Liver (tissue), 9 donors: Measurements from ENCODE around the gene PPP2R2C. TPM values are rescaled to one million over a fixed set of nuclear protein-coding genes. Genes with fewer than 3 reads are reported as not detected.

ENCODE experiments used
- DNase-seq: peaks from one replicate; pipeline ENCODE4 v3.0.0-alpha.2; 2017; ENCODE audit warnings: low spot score
- H3K27ac ChIP-seq, 2 donors: one replicate each; pipeline ENCODE4 v1.7.0; 2013; ENCODE audit warnings: inconsistent platforms in 2 of 2, low read length in 2 of 2, control low read depth in 1 of 2, low read depth in 1 of 2, mild to moderate bottlenecking in 1 of 2
- H3K27me3 ChIP-seq, 4 donors: one replicate each; pipeline versions ENCODE4 v1.6.1 to v1.7.0; 2013; ENCODE audit warnings: low read length in 3 of 4, inconsistent platforms in 1 of 4, mild to moderate bottlenecking in 1 of 4, moderate library complexity in 1 of 4; ENCODE audit not compliant: control insufficient read depth in 4 of 4, insufficient read depth in 4 of 4
- H3K36me3 ChIP-seq, 4 donors: one replicate each; pipeline versions ENCODE4 v1.6.1 to v1.7.0; 2013; ENCODE audit warnings: low read length in 3 of 4, mild to moderate bottlenecking in 3 of 4, low read depth in 1 of 4, moderate library complexity in 1 of 4; ENCODE audit not compliant: control insufficient read depth in 4 of 4, insufficient read depth in 3 of 4
- H3K4me1 ChIP-seq, 4 donors: one replicate each; pipeline versions ENCODE4 v1.6.1 to v1.7.0; 2013; ENCODE audit warnings: low read length in 3 of 4, mild to moderate bottlenecking in 3 of 4, moderate library complexity in 1 of 4; ENCODE audit not compliant: control insufficient read depth in 4 of 4, insufficient read depth in 4 of 4
- H3K4me3 ChIP-seq, 3 donors: one replicate each; pipeline versions ENCODE4 v1.6.1 to v1.7.0; 2013; ENCODE audit warnings: low read length in 3 of 3, control low read depth in 1 of 3, low read depth in 1 of 3, mild to moderate bottlenecking in 1 of 3
- H3K9ac ChIP-seq, 2 donors: one replicate each; pipeline ENCODE4 v1.7.0; 2013; ENCODE audit warnings: low read length in 2 of 2, mild to moderate bottlenecking in 2 of 2, moderate library complexity in 2 of 2, control low read depth in 1 of 2, low read depth in 1 of 2
- H3K9me3 ChIP-seq, 4 donors: one replicate each; pipeline versions ENCODE4 v1.6.1 to v1.7.0; 2013; ENCODE audit warnings: low read length in 3 of 4; ENCODE audit not compliant: control insufficient read depth in 4 of 4
- EGR1 ChIP-seq, 2 donors: IDR thresholded peaks; 2 replicates each; pipeline ENCODE4 v1.6.1; 2016 to 2018; ENCODE audit warnings: antibody characterized with exemption in 2 of 2, low read depth in 2 of 2
- FOXA1 ChIP-seq: IDR thresholded peaks from 2 replicates; pipeline ENCODE4 v1.6.1; 2016; ENCODE audit warnings: antibody characterized with exemption
- GABPA ChIP-seq, 2 donors: IDR thresholded peaks in 1 of 2; conservative IDR thresholded peaks in 1 of 2; 2 replicates each; pipeline ENCODE4 v1.6.1; 2016; ENCODE audit warnings: antibody characterized with exemption in 2 of 2, mild to moderate bottlenecking in 1 of 2, moderate library complexity in 1 of 2
- HNF4A ChIP-seq, 2 donors: conservative IDR thresholded peaks; 2 replicates each; pipeline ENCODE4 v1.6.1; 2016; ENCODE audit warnings: antibody characterized with exemption in 2 of 2, mild to moderate bottlenecking in 2 of 2
- HNF4G ChIP-seq: IDR thresholded peaks from 2 replicates; pipeline ENCODE4 v1.6.1; 2016; ENCODE audit warnings: antibody characterized with exemption
- JUND ChIP-seq, 2 donors: IDR thresholded peaks; 2 replicates each; pipeline ENCODE4 v1.6.1; 2016; ENCODE audit warnings: antibody characterized with exemption in 2 of 2
- NR2F2 ChIP-seq: IDR thresholded peaks from 2 replicates; pipeline ENCODE4 v1.6.1; 2016; ENCODE audit warnings: antibody characterized with exemption
- RXRA ChIP-seq, 2 donors: IDR thresholded peaks; 2 replicates each; pipeline ENCODE4 v1.6.1; 2017 to 2018; ENCODE audit warnings: antibody characterized with exemption in 2 of 2, mild to moderate bottlenecking in 1 of 2
- TAF1 ChIP-seq: conservative IDR thresholded peaks from 2 replicates; pipeline ENCODE4 v1.6.1; 2016; ENCODE audit warnings: antibody characterized with exemption, mild to moderate bottlenecking
- YY1 ChIP-seq: IDR thresholded peaks from 2 replicates; pipeline ENCODE4 v1.6.1; 2016; ENCODE audit warnings: antibody characterized with exemption, mild to moderate bottlenecking
- WGBS: extraction: QIAGEN DNeasy Blood & Tissue Kit; methylation state at CpG from one replicate; pipeline ENCODE4 v1.1.7; 2013; 5-methylcytosine and 5-hydroxymethylcytosine counted together
- polyA plus RNA-seq, 2 donors: library from polyadenylated mRNA; stranded (reverse) in 1 of 2; unstranded in 1 of 2; fragments of 200-250 nt in 1 of 2; fragments of >200 nt in 1 of 2; fragmentation: Nextera tagmentation in 1 of 2; extraction: Ambion mirVana in 1 of 2; gene quantifications; one replicate each; pipeline versions ENCODE4 v1.2.1 to v1.2.3, GENCODE V29; 2013 to 2015
- total RNA-seq, 2 donors: library from RNA; depleted of rRNA; stranded (reverse); fragments of >200 nt; gene quantifications; one replicate each; pipeline ENCODE4 v1.2.3, GENCODE V29; 2014
- TF ChIP-seq, protein P1 (sequence below): fragments of 150-350 bp; IDR thresholded peaks from 2 replicates; pipeline ENCODE4 v1.5.1; 2017; ENCODE audit warnings: improper control_type of control experiment, low read depth, low read length; ENCODE audit not compliant: missing input control
- TF ChIP-seq, protein P2 (sequence below): IDR thresholded peaks from 2 replicates; pipeline ENCODE4 v1.6.1; 2016; ENCODE audit warnings: antibody characterized with exemption
- TF ChIP-seq, protein P3 (sequence below): IDR thresholded peaks from 2 replicates; pipeline ENCODE4 v1.6.1; 2016; ENCODE audit warnings: antibody characterized with exemption, mild to moderate bottlenecking
- donor health status: healthy.
- donor health status: healthy.
- donor health status: healthy.
- donor health status: healthy.
- donor health status: healthy.

PPP2R2C gene
- total and polyA plus RNA-seq, 4 donors = under 0.01 to 0.01 TPM; not detected in 2

DNA sequence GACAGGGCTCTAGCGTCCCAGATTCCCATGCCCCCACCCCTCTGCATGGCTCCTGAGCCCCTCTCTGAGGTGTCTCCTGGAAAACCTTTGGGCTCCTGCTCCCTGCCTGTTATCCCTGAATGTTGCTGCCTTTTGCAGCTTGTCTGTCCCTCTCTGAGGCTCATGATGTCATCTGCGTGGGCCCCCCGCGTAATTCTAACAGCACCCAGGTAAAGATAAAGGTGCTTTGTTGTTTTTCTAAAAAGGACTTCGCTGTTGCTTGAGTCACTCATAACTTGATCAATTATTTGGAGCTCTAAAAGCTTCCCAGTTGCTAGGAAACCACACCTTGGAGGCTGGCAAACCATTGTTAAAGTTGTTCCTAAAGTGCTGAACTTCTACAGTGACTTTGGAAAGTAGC, 166.1 kb downstream of the PPP2R2C start:
- no peaks in the 10 kb centered on the region for H3K4me1 ChIP-seq
- TF ChIP-seq RXRA (IDR thresholded peaks at IDR 0.05) = no peak
- TF ChIP-seq HNF4A (conservative IDR thresholded peaks at IDR 0.05) = no peak
- TF ChIP-seq, protein P1, sequence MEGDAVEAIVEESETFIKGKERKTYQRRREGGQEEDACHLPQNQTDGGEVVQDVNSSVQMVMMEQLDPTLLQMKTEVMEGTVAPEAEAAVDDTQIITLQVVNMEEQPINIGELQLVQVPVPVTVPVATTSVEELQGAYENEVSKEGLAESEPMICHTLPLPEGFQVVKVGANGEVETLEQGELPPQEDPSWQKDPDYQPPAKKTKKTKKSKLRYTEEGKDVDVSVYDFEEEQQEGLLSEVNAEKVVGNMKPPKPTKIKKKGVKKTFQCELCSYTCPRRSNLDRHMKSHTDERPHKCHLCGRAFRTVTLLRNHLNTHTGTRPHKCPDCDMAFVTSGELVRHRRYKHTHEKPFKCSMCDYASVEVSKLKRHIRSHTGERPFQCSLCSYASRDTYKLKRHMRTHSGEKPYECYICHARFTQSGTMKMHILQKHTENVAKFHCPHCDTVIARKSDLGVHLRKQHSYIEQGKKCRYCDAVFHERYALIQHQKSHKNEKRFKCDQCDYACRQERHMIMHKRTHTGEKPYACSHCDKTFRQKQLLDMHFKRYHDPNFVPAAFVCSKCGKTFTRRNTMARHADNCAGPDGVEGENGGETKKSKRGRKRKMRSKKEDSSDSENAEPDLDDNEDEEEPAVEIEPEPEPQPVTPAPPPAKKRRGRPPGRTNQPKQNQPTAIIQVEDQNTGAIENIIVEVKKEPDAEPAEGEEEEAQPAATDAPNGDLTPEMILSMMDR = no peak
- no peak overlapping the region for H3K4me3 ChIP-seq
- no peak for DNase-seq
- no peaks in the 10 kb centered on the region for H3K9me3 ChIP-seq
- H3K36me3 ChIP-seq = peaks cover under 1 to 25% (median 4%) of the 10 kb centered on the region in 4 donors
- H3K9ac ChIP-seq = no peak overlapping the region
- WGBS = 84% methylated on average over 5 of the region's 5 CpGs
- no peak overlapping the region for H3K27ac ChIP-seq
- H3K27me3 ChIP-seq = no peaks in the 10 kb centered on the region

DNA sequence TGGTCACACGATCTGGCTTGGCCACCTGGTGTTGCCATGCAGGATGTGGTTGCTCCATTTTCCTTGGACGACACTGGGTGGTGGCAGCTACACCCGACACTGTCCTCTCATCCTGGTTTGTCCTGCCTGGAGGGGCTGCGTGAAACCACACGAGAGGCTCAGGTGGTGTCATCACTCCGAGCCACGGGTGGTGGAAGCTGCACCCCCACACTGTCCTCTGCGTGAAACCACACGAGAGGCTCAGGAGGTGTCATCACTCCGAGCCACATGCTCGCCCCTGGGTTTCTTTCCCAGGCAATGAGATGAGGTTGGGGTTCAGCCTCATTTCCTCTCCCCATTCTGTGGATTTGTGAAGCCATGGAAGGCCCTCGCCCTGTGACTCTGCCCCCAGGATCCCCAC, 168.5 kb downstream of the PPP2R2C start:
- WGBS = 94% methylated on average over 12 of the region's 12 CpGs
- Histone ChIP-seq H3K36me3 (peaks cover 5 to 34% (median 5%) of the 10 kb centered on the region in 4 donors), H3K27me3 (no peaks in the 10 kb centered on the region), H3K27ac (no peak overlapping the region), H3K4me3 (no peak overlapping the region), H3K9me3 (no peaks in the 10 kb centered on the region), H3K9ac (no peak overlapping the region), H3K4me1 (no peaks in the 10 kb centered on the region)
- no peak for DNase-seq
- no peak for TF ChIP-seq FOXA1
- TF ChIP-seq JUND (IDR thresholded peaks at IDR 0.05) = no peak
- TF ChIP-seq YY1 = no peak
- TF ChIP-seq EGR1 (IDR thresholded peaks at IDR 0.05; ENCODE audit: low read depth in 2 of 2) = no peak
- TF ChIP-seq, protein P1 = no peak
- TF ChIP-seq, protein P2, sequence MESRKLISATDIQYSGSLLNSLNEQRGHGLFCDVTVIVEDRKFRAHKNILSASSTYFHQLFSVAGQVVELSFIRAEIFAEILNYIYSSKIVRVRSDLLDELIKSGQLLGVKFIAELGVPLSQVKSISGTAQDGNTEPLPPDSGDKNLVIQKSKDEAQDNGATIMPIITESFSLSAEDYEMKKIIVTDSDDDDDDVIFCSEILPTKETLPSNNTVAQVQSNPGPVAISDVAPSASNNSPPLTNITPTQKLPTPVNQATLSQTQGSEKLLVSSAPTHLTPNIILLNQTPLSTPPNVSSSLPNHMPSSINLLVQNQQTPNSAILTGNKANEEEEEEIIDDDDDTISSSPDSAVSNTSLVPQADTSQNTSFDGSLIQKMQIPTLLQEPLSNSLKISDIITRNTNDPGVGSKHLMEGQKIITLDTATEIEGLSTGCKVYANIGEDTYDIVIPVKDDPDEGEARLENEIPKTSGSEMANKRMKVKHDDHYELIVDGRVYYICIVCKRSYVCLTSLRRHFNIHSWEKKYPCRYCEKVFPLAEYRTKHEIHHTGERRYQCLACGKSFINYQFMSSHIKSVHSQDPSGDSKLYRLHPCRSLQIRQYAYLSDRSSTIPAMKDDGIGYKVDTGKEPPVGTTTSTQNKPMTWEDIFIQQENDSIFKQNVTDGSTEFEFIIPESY = no peak
- TF ChIP-seq NR2F2 = no peak
- TF ChIP-seq GABPA (IDR thresholded peaks at IDR 0.05 in 1 of 2, conservative IDR thresholded peaks at IDR 0.05 in 1 of 2) = no peak
- TF ChIP-seq, protein P3, sequence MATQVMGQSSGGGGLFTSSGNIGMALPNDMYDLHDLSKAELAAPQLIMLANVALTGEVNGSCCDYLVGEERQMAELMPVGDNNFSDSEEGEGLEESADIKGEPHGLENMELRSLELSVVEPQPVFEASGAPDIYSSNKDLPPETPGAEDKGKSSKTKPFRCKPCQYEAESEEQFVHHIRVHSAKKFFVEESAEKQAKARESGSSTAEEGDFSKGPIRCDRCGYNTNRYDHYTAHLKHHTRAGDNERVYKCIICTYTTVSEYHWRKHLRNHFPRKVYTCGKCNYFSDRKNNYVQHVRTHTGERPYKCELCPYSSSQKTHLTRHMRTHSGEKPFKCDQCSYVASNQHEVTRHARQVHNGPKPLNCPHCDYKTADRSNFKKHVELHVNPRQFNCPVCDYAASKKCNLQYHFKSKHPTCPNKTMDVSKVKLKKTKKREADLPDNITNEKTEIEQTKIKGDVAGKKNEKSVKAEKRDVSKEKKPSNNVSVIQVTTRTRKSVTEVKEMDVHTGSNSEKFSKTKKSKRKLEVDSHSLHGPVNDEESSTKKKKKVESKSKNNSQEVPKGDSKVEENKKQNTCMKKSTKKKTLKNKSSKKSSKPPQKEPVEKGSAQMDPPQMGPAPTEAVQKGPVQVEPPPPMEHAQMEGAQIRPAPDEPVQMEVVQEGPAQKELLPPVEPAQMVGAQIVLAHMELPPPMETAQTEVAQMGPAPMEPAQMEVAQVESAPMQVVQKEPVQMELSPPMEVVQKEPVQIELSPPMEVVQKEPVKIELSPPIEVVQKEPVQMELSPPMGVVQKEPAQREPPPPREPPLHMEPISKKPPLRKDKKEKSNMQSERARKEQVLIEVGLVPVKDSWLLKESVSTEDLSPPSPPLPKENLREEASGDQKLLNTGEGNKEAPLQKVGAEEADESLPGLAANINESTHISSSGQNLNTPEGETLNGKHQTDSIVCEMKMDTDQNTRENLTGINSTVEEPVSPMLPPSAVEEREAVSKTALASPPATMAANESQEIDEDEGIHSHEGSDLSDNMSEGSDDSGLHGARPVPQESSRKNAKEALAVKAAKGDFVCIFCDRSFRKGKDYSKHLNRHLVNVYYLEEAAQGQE = no peak
- TF ChIP-seq HNF4G = no peak
- no peak for TF ChIP-seq TAF1
